SK-N-SH (cell line): ENCODE measurements around the gene DDIT4. TPM values are rescaled to one million over a fixed set of nuclear protein-coding genes. Genes with fewer than 3 reads are reported as not detected.

Source experiments
- CTCF ChIA-PET: fragments of 300-600, 350-600 bp; formaldehyde crosslinking; extraction: SDS; loops from one replicate; lab custom pipeline; 2021; lab: Yijun Ruan, JAX
- POLR2A ChIA-PET: fragments of 350-600 bp; sonication (Branson Sonifier 250); formaldehyde crosslinking; extraction: SDS; loops from one replicate; lab custom pipeline; 2020; ENCODE audit warnings: antibody characterized with exemption, inconsistent platforms; lab: Yijun Ruan, JAX
- DNase-seq: peaks from one replicate; pipeline ENCODE4 v3.0.0; 2012
- H2AFZ ChIP-seq: fragments of 200-600 bp; sonication (generic); 2 replicates; pipeline ENCODE4 v1.8.1; 2016; ENCODE audit warnings: antibody characterized with exemption, mild to moderate bottlenecking, low read depth
- H3F3A ChIP-seq: fragments of 200-600 bp; sonication (generic); replicated peaks from 2 replicates; pipeline ENCODE3; 2016; ENCODE audit warnings: antibody characterized with exemption, mild to moderate bottlenecking; ENCODE audit not compliant: insufficient read depth
- H3K27ac ChIP-seq, 2 experiments: fragments of 200-500 bp in 1 of 2; fragments of 200-600 bp in 1 of 2; sonication (Bioruptor generic) in 1 of 2; sonication (generic), shearing (Covaris generic) in 1 of 2; 2 replicates each; pipeline versions ENCODE4 v1.5.1 to v1.6.1; 2014 to 2016; ENCODE audit warnings: low read depth in 2 of 2, inconsistent platforms in 1 of 2, low read length in 1 of 2, mild to moderate bottlenecking in 1 of 2, mixed read lengths in 1 of 2
- H3K27me3 ChIP-seq: fragments of 200-600 bp; sonication (generic), shearing (Covaris generic); 2 replicates; pipeline ENCODE4 v1.6.1; 2016; ENCODE audit warnings: mixed run types; ENCODE audit not compliant: insufficient read depth
- H3K36me3 ChIP-seq, 2 experiments: fragments of 200-500 bp in 1 of 2; fragments of 200-600 bp in 1 of 2; sonication (Bioruptor generic) in 1 of 2; sonication (generic) in 1 of 2; replicated peaks in 1 of 2; 2 replicates each; pipeline versions ENCODE3 to v1.5.1; 2014 to 2016; ENCODE audit warnings: low read length in 1 of 2, mild to moderate bottlenecking in 1 of 2; ENCODE audit not compliant: insufficient read depth in 2 of 2, control insufficient read depth in 1 of 2
- H3K4me1 ChIP-seq, 2 experiments: fragments of 200-500 bp in 1 of 2; fragments of 200-600 bp in 1 of 2; sonication (Bioruptor generic) in 1 of 2; sonication (generic), shearing (Covaris generic) in 1 of 2; 2 replicates each; pipeline versions ENCODE4 v1.5.1 to v1.6.1; 2014 to 2016; ENCODE audit warnings: low read depth in 1 of 2, low read length in 1 of 2, mixed run types in 1 of 2; ENCODE audit not compliant: insufficient read depth in 2 of 2, control insufficient read depth in 1 of 2
- H3K4me2 ChIP-seq: fragments of 200-600 bp; sonication (generic), shearing (Covaris generic); 2 replicates; pipeline ENCODE4 v1.6.1; 2017; ENCODE audit warnings: mixed run types
- H3K4me3 ChIP-seq, 2 experiments: fragments of 200-500 bp in 1 of 2; fragments of 200-600 bp in 1 of 2; sonication (Bioruptor generic) in 1 of 2; sonication (generic), shearing (Covaris generic) in 1 of 2; 2 replicates each; pipeline versions ENCODE4 v1.5.1 to v1.8.1; 2014 to 2016; ENCODE audit warnings: low read depth in 2 of 2, inconsistent platforms in 1 of 2, low read length in 1 of 2, mild to moderate bottlenecking in 1 of 2, mixed read lengths in 1 of 2, moderate library complexity in 1 of 2
- H3K79me2 ChIP-seq: fragments of 200-600 bp; sonication (generic); 2 replicates; pipeline ENCODE4 v1.8.1; 2017; ENCODE audit warnings: mild to moderate bottlenecking; ENCODE audit not compliant: insufficient read depth
- H3K9ac ChIP-seq: fragments of 200-600 bp; sonication (generic); 2 replicates; pipeline ENCODE4 v1.6.1; 2017; ENCODE audit warnings: mixed run types
- H3K9me2 ChIP-seq: fragments of 200-600 bp; sonication (generic); 2 replicates; pipeline ENCODE4 v1.6.1; 2017; ENCODE audit warnings: mixed run types
- H3K9me3 ChIP-seq: fragments of 200-600 bp; sonication (generic); 2 replicates; pipeline ENCODE4 v1.6.1; 2017; ENCODE audit warnings: mixed run types, mild to moderate bottlenecking, moderate library complexity
- H4K20me1 ChIP-seq: fragments of 200-600 bp; sonication (generic); 2 replicates; pipeline ENCODE4 v1.6.1; 2017; ENCODE audit warnings: mild to moderate bottlenecking, mixed run types; ENCODE audit not compliant: insufficient read depth
- CHD2 ChIP-seq: fragments of 150-350 bp; IDR thresholded peaks from 2 replicates; pipeline ENCODE4 v1.6.1; 2018; ENCODE audit warnings: low read length; ENCODE audit not compliant: partially characterized antibody
- ELF1 ChIP-seq: IDR thresholded peaks from 2 replicates; pipeline ENCODE4 v1.4.0; 2012
- EP300 ChIP-seq, 2 experiments: IDR thresholded peaks; 2 replicates each; pipeline versions ENCODE4 v1.4.0 to v1.6.1; 2012; ENCODE audit warnings: borderline replicate concordance in 1 of 2, low read depth in 1 of 2, low read length in 1 of 2
- EZH2phosphoT487 ChIP-seq: fragments of 200-600 bp; sonication (generic); IDR thresholded peaks from 2 replicates; pipeline ENCODE4 v1.6.1; 2017; ENCODE audit warnings: low read depth, mixed run types, mild to moderate bottlenecking, antibody characterized with exemption, moderate library complexity, borderline replicate concordance
- FOXJ3 ChIP-seq: sonication (generic); formaldehyde crosslinking; IDR thresholded peaks from 2 replicates; pipeline ENCODE4 v1.5.1; 2020; ENCODE audit warnings: mild to moderate bottlenecking, missing genetic modification reagents
- GABPA ChIP-seq: IDR thresholded peaks from 2 replicates; pipeline ENCODE4 v1.4.0; 2012; ENCODE audit warnings: low read depth, mild to moderate bottlenecking
- POLR2AphosphoS5 ChIP-seq: IDR thresholded peaks from 2 replicates; pipeline ENCODE4 v1.6.1; 2012; ENCODE audit warnings: low read depth, low read length
- RAD21 ChIP-seq: IDR thresholded peaks from 2 replicates; pipeline ENCODE4 v1.6.1; 2012; ENCODE audit warnings: mild to moderate bottlenecking, low read length
- RCOR1 ChIP-seq: fragments of 150-350 bp; IDR thresholded peaks from 2 replicates; pipeline ENCODE4 v1.6.1; 2017; ENCODE audit warnings: antibody characterized with exemption, low read length
- TAF1 ChIP-seq: IDR thresholded peaks from 2 replicates; pipeline ENCODE4 v1.6.1; 2012; ENCODE audit warnings: low read depth, mild to moderate bottlenecking, low read length, moderate library complexity, borderline replicate concordance
- TEAD4 ChIP-seq: IDR thresholded peaks from 2 replicates; pipeline ENCODE4 v1.4.0; 2012; ENCODE audit warnings: mild to moderate bottlenecking, borderline replicate concordance; ENCODE audit not compliant: insufficient read depth
- YY1 ChIP-seq: IDR thresholded peaks from 2 replicates; pipeline ENCODE4 v1.4.0; 2012; ENCODE audit warnings: low read depth, mild to moderate bottlenecking
- WGBS: methylation state at CpG from one replicate; pipeline ENCODE4 v1.1.6; 2017; ENCODE audit warnings: low lambda C conversion rate; 5-methylcytosine and 5-hydroxymethylcytosine counted together
- polyA plus RNA-seq, 3 experiments: library from polyadenylated mRNA; depleted of rRNA; stranded (reverse); fragments of >200 nt; gene quantifications; 2 replicates each; pipeline ENCODE4 v1.2.3, GENCODE V29; 2012
- TF ChIP-seq, protein P1 (sequence below): fragments of 200-600 bp; sonication (generic); IDR thresholded peaks from 2 replicates; pipeline ENCODE4 v1.6.1; 2017; ENCODE audit warnings: antibody characterized with exemption, mild to moderate bottlenecking, moderate library complexity
- TF ChIP-seq, protein P2 (sequence below): IDR thresholded peaks from 2 replicates; pipeline ENCODE4; 2012
- TF ChIP-seq, protein P3 (sequence below): IDR thresholded peaks from 2 replicates; pipeline ENCODE4 v1.4.0; 2012; ENCODE audit warnings: low read depth, borderline replicate concordance

The DDIT4 gene
- polyA plus RNA-seq, 1 of the 3 experiments (the other 2 are of a cell fraction), result 24.9 TPM

DNA sequence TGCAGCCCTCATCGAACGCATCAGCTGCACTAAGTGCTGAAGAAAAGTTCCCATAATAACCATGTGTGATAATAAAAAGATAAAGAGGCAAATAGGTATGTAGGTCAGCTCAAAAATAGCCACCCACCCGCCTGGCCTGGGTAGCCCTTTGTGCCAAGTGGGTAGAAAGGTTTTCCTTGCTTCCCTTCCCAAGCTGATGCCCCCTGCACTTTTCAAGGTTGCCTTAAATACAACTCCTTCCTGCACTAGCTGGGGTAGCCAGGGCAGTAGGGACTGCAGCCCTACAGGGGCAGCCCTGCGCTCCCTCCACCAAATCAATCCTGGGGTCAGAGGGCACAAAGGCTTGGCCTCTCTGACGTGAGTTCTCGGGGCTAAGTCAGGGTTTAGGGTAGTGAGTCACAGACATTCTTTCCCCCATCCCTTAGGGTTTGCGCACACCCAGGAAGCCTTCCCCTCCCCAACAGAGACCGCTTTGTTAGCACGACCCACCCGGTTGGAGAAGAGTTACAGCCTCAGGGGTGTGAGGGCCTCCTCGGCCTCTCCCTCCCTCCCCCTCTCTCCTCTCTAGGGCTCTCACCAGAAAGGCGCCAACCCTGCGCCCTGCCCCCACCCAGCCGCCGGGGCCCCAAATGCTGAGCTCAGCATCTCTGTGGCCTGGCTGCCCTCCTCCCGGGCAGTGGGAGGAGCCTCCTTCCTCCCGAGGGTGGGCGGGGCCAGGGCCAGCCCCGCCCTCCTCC lies 13.3 kb upstream of the DDIT4 start (continued):
- TF ChIP-seq, protein P1, sequence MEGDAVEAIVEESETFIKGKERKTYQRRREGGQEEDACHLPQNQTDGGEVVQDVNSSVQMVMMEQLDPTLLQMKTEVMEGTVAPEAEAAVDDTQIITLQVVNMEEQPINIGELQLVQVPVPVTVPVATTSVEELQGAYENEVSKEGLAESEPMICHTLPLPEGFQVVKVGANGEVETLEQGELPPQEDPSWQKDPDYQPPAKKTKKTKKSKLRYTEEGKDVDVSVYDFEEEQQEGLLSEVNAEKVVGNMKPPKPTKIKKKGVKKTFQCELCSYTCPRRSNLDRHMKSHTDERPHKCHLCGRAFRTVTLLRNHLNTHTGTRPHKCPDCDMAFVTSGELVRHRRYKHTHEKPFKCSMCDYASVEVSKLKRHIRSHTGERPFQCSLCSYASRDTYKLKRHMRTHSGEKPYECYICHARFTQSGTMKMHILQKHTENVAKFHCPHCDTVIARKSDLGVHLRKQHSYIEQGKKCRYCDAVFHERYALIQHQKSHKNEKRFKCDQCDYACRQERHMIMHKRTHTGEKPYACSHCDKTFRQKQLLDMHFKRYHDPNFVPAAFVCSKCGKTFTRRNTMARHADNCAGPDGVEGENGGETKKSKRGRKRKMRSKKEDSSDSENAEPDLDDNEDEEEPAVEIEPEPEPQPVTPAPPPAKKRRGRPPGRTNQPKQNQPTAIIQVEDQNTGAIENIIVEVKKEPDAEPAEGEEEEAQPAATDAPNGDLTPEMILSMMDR, result no peak

DNA sequence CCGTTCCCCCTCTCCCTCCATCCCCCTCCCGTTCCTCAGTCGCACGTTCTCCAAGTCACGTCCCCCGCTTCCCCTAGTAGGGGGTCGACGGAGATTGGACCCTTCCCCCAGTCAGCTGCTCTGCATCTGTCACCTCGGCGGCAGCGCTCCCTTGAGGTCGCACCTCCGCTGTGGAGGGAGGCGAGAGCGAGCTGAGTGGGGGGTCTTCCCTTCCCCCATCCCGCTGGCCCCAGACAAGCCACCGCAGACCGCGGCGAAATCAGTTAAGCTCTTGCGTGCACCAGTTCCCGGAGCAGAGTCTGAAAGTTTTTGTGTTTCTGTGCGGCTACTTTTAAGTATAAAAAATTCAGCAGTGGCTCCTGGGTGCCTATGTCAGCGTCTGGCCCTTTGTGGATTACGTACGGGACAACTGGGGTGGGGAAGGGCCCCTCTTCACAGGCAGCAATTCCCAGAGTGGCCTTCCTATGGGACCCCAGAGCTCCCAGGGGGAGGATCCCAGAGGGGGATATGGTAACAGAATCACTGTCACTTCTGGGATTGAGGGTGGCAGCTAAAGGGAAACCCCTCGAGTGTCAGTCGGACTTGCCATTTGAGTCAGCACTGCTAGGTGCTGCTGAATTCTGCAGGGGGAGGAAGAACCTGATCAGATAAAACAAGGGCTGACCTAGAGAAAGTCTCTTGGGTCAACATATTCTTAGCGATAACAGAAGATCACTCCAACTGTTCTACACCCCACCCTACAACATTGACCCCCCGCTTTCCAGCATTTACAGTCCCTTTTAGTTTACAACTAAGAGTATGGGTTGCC lies 12.5 kb upstream of the DDIT4 start:
- Histone ChIP-seq H3K79me2 (no peaks in the 10 kb centered on the region), H3K9ac (peak overlapping the region; percentile 59), H3K36me3 (no peaks in the 10 kb centered on the region), H3K9me3 (no peaks in the 10 kb centered on the region), H3K4me2 (peak overlapping the region; percentile 77), H2AFZ (peak overlapping the region; percentile 90), H4K20me1 (no peaks in the 10 kb centered on the region), H3K27me3 (no peaks in the 10 kb centered on the region), H3K27ac (peak overlapping the region in 1 of 2 experiments; percentile 96; a peak in 3 of 4 replicates), H3K4me1 (peaks cover 20 to 28% of the 10 kb centered on the region in 2 experiments), H3F3A (no peaks in the 10 kb centered on the region), H3K9me2 (no peaks in the 10 kb centered on the region), H3K4me3 (peak overlapping the region; percentile 52 to 64)
- ChIA-PET CTCF (interaction anchor here (0.7 to 8.2 kb wide), 10 partner anchors 9 to 76 kb away, joined by 3 to 70 read pairs (median 4); partner anchors contain the start of gene DDIT4), POLR2A (interaction anchor here (0.7 to 8.8 kb wide), 7 partner anchors 9 to 187 kb away, joined by 3 to 174 read pairs (median 10); partner anchors contain the start of gene DDIT4)
- DNase-seq, result peak; percentile 57
- WGBS, result 11% methylated on average over 14 of the region's 30 CpGs
- TF ChIP-seq FOXJ3 (CRISPR knock-in tag), result no peak
- peak; percentile 84 for TF ChIP-seq CHD2
- TF ChIP-seq RCOR1, result 0 out of 2 replicates have a peak, but pooled peaks have one; percentile 7
- TF ChIP-seq GABPA, result no peak
- TF ChIP-seq EZH2phosphoT487, result no peak
- no peak for TF ChIP-seq ELF1
- TF ChIP-seq YY1, result no peak
- TF ChIP-seq, protein P2, sequence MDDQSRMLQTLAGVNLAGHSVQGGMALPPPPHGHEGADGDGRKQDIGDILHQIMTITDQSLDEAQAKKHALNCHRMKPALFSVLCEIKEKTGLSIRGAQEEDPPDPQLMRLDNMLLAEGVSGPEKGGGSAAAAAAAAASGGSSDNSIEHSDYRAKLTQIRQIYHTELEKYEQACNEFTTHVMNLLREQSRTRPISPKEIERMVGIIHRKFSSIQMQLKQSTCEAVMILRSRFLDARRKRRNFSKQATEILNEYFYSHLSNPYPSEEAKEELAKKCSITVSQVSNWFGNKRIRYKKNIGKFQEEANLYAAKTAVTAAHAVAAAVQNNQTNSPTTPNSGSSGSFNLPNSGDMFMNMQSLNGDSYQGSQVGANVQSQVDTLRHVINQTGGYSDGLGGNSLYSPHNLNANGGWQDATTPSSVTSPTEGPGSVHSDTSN, result no peak; the same call in 1 of the 2 replicates
- TF ChIP-seq TEAD4, result no peak
- TF ChIP-seq, protein P3, sequence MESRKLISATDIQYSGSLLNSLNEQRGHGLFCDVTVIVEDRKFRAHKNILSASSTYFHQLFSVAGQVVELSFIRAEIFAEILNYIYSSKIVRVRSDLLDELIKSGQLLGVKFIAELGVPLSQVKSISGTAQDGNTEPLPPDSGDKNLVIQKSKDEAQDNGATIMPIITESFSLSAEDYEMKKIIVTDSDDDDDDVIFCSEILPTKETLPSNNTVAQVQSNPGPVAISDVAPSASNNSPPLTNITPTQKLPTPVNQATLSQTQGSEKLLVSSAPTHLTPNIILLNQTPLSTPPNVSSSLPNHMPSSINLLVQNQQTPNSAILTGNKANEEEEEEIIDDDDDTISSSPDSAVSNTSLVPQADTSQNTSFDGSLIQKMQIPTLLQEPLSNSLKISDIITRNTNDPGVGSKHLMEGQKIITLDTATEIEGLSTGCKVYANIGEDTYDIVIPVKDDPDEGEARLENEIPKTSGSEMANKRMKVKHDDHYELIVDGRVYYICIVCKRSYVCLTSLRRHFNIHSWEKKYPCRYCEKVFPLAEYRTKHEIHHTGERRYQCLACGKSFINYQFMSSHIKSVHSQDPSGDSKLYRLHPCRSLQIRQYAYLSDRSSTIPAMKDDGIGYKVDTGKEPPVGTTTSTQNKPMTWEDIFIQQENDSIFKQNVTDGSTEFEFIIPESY, result no peak
- 0 out of 2 replicates have a peak, but pooled peaks have one; percentile 40 for TF ChIP-seq POLR2AphosphoS5
- 0 out of 2 replicates have a peak, but pooled peaks have one; percentile 27 for TF ChIP-seq TAF1
- TF ChIP-seq RAD21, result no peak
- TF ChIP-seq EP300 (IDR thresholded peaks at IDR 0.05; ENCODE audit: borderline replicate concordance in 1 of 2, low read depth in 1 of 2, low read length in 1 of 2), result no peak
- TF ChIP-seq, protein P1, result no peak; the same call in 1 of the 2 replicates
- TF ChIP-seq, all 33 proteins: peak for 4
